Fibroblast of peridontal ligament (primary cell): Measurements from ENCODE around the gene FAM163B.
"Not testable (repeated sequence)": the region's sequence is repeated elsewhere in the genome, so short reads cannot be mapped to it uniquely, and the experiment has no call there.

ENCODE experiments used
- DNase-seq: peaks from one replicate; pipeline ENCODE4 v3.0.0-alpha.2; 2010; ENCODE audit errors: extremely low read depth

The FAM163B gene

DNA sequence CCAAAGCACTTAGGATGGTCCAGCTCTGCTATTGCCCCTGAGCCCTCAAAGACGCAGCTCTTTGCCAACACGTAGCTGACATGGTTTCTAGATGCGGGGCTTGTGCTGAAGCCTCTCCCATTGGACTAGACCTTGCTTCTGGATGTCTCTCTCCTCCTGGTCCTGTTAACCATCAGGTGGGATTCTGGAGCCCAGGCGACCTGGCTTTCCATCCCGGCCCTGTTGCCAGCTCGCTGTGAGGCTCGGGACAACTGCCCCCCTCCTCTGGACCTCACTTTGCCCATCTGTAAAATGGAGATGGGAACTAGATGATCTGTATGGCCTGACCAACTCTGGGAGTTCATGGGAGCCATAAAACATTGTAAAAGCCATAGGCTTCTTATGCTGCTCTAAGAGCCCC, 31.0 kb upstream of the FAM163B start:
- no peak for DNase-seq

DNA sequence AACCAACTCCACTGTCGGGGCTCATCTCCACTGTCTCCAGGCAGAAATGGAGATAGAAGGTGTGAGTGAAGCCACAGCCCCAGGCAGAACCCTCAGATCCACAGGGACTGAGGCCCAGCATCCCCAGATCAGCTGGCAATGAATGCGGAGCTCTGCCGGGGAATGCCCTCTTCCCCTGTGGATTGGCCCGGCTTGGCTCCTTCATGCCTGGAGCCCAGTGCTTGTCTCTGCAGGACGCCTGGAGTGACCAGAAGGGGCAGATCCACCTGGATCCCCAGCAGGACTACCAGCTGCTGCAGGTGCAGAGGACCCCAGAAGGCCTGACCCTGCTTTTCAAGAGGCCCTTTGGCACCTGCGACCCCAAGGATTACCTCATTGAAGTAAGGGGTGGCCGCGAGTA, 30.4 kb upstream of the FAM163B start:
- no peak for DNase-seq

DNA sequence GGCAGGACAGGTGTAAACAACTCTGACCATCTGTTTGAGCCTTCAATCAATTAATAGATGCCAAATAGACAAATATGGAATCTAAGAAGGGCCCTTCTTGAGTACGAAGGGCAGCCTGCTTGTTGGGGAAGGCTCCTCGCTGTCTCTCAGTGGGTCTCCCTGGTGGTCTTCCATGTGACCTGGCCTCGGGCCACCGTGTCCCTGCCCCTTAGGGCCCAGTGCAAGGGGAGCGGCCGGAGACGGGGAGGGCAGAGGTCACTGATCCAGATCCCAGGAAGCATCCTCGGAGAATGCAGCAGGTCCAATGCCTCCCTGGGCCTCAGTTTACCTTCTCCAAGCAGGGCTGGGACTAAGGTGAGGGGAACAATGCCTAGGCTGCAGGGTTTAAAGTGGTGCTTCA, 29.5 kb upstream of the FAM163B start:
- DNase-seq, result no peak

DNA sequence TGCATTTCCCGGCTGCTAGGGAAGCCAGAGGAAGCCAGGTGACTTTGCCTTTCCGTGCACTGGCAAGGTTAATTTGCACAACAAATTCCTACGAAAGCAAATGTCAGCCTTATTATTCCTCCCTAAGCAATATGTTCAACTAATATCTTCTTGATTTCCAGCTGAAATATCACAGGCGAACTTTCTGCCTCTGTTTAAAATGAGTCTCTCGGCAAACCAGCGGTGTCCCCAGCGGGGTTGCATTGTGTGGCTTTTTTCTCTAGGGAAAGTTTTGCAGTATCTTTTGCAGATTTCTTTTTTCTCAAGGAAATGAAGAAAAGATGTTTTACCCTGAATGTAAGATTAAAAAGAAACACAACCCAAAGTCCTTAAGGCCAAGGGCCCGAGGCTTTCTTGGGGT, 28.9 kb upstream of the FAM163B start:
- no peak for DNase-seq

DNA sequence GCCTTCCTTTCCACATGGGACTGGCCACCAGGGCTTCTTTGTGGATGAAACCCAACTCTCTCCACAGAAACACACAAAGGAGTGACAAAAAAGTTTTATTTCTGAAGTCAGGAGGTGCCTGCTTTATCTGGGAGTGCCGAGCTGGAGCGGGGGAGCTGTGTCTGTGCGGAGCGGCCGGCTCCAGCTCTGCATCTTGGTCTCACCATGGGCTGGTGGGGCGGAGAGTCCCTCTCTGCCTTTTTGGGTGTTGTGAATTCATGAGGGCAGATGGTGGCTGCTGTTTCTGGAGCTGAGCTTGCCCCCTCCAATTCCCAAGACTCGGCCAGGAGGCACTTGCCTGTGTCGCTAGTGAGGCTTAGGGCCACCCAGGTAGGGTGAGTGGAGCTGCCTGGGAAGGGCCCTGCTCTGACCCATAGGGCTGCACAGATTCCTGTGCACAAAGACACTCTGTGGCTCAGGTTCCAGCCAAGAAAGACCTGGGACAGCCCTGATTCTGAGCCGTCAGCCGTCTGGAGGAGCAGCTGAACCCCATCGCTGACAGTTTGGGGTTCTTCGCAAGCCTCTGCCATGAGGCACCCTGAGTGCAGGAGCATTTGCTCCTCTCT, 28.4 kb upstream of the FAM163B start:
- no peak for DNase-seq

DNA sequence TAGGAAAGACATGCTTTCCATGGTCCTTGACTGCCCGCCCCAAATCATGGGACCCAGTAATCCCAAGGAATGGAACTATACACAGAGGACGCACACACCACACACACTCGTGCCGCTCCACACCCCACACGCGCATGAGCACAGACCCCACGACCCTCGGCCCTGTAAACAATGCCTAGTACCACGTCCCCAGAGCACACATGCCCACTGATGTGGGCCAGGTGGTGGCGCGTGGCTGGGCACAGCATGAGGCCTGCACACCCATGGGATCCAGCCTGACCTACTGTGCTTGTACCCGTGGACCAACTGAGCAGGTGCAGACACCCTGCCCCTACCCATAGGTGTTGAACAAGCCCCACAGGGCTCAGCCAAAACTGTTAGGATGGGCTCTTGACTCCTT, 27.7 kb upstream of the FAM163B start:
- DNase-seq, result no peak

DNA sequence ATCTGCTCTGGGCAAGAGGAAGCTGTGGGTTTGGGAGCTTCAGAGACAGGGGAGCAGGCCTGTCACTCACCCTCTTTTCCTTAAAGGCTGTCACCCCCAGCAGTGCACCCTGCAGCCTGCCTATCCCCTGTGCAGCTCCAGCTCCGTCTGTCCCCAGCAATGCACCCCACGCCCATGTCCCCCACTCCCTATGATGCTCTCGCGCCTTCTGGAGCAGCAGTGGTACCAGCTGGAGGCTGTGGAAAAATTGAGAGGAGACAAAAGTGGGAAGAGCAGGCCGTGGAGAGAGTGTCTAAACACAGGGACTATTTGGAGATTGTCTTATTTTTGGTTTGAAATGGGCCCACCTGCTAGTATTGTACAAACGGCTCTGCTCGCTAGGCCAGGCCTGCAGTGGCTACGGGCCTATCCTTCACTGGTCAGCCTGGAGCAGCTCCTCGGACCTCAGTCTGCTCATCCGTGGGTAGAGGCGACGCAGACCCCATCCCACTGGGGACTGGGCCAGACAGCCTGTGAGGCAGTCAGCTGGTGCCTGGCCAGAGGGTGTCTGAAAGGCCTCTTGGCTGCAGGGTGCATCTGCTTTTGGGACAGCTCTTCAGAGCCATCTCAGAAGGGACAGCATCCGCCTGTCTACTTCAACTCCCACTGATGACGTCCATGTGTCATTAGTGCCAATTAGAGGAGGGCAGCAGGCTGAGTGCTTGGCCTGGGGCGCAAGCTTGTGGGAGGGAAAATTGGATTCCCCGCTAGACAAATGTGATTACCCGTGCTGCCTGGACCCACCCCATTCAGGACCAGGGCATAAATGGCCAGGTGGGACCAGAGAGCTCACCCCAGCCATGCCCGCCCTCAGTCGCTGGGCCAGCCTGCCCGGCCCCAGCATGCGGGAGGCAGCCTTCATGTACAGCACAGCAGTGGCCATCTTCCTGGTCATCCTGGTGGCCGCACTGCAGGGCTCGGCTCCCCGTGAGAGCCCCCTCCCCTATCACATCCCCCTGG, 26.6 kb upstream of the FAM163B start, which contains the start of gene DBH:
Gene DBH (plus strand): TSS at position 831 of the 999 bp plus-strand sequence. CDS start 9 bp downstream, at position 840.
- DNase-seq, result no peak

DNA sequence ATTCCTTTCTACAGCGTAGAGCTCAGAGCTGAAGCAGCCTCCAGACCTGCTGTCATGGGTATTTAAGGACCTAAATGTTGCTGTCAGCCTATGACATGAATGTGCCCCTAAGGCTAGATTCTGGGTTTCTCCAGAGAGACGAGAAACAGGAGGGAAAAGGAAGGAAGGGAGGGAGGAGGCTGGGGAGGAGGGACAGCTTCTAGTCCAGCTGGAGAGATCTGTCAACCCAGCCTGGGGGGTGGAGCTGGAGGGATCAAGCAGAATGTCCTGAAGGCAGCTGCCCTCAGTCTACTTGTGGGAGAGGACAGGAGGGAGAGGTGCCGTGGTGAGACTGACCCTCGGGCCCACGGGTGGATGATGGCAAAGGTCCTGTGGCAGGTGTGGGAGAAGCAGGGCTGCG, 25.9 kb upstream of the FAM163B start:
- DNase-seq, result no peak

DNA sequence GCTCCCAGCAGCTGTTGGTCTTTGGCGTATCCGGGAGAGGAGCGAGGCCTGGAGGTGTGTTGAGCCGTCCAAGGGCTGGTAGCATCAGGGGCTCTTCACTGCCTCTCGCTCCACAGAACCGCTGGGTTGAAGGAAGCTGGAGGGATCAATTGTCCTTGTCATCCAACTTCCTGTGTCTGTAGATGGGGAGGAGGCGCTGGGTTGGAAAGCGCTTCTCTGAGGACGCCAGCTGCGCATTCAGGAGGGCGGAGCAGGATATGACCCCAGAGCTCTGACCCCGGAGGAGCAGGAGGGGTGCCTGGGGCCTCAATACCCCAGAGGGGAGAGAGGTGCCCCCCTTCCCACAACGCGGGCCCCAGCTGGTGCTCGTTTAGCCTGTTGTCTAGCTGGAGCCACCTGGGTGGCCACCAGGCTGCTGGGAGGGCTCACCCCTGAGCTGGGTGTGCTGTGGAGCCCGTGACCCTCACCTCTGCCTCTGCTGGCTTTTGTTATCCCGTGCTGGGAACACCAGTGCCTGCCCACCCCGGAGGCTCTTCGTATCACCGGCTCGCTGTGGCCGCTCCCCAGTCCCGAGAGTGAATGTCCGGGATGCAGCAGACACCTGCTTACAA, 25.0 kb upstream of the FAM163B start:
- DNase-seq, result no peak

DNA sequence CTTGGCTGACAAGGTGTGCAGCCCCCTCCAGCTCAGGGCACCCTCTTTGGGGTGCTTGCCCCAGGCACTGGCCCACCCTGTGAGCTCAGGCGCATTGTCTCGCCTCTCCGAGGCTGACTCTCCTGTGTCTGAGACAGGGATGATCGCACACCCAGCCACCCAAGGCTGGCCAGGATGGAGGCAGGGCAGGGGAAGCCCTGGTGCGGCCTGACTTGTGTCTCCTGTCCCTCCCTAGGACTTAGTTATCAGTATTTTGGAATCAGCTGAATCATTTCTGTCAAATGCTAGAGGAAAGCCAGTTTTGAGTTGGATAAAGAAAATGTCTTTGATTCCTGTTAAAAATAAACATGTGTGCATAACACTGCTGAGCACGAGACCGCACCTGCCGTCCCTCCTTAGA, 24.5 kb upstream of the FAM163B start:
- DNase-seq, result no peak

DNA sequence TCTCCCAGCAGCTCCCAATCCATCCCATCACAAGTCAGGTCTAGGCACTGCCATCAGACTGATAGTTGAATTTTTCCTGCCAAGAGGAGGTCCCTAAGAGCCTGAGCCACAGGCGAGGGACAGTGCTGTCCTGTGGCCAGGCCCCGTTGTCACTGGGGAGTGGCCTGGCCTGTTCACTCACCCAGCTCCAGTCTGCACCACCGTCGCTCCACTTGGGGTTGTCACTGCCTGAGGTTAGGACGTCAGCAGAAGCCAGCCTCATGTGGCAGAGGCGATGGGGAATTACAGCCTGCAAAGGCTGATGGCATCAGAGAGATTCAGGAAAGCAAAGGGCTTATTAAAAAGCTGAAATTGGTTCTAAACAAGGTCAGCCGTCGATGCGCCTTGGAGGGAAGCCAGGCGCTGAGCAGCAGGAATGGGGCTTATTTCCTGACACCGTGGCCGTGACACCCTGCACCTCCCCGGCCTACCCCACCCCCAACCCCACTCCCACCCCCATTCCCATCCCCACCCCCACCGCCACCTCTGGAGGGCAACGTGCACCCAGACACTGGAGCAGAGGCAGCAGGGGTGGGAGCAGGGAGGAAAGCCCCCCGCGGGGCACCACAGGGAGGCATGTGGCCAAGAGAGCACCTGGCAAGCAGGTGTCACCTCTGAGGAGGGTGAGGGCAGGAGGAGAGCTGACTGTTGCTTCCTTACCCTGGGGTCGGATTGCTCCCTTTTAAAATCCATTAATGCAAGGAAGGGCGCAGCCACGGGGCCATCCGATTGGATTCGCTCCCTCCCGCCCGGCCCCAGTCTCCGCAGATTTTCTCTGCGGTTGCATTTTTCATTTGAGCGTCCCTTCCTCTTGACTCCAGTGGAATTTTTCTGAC, 23.9 kb upstream of the FAM163B start:
- DNase-seq, result no peak

DNA sequence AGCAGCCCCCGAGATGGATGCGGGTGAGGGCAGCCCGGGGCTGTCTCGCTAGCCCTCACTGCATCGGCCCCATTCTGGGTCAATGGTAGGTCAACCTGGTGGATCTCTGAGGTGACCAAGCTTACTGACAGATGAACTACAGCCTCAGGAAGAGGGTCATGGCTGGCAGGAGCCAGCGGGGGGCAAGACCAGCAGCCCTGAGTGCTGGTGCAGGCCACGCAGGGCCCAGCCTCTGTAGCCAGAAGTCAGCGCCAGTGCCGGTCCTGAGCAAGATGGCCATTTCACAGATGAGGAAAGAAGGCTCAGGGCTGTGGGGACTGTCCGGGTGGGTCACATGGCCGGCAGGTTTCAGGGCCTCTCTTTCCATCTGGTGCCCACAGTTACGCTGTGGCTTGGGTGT, 21.9 kb upstream of the FAM163B start:
- DNase-seq, result no peak

DNA sequence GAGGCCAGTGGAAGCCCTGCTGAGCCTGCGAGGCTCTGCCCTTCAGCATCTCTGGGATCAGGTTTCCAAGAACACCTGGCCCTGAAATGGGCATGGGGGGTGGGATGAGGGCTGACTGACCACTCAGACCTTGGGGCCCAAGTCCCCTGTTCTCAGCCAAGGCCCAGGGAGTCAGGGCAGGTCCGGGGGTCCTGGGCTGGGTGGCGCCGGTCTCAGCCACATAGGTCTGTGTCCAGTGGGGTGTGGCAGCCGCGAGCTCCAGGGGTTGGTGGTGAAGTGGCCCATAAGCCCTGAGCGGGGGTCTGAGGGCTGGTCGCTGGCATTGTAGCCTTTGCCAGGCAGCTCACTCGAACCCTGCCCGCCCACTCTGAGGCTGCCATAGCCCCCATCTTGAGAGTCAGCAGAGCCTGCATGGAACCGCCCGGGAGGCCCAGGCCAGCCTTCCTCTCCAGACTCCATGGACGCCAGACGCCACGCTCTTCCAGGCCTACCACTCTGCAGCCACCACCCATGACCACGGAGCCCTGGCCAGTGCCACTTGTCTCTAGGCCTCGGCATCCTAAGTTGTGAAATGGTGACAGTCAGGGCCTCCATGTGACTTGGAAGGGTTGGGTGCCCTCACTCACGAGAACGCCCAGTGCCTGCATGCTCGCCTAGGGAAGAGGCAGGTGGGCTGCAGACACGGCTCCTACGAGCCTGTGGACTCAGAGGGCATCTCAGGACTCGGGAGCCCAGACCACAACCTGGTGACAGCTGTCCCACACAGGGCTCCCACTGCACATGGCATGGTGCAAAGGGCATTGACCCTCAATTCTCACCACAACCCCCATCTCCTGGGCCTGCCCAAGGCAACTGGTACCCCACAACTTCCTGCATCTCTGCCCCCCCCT, 20.3 kb upstream of the FAM163B start:
- DNase-seq, result no peak

DNA sequence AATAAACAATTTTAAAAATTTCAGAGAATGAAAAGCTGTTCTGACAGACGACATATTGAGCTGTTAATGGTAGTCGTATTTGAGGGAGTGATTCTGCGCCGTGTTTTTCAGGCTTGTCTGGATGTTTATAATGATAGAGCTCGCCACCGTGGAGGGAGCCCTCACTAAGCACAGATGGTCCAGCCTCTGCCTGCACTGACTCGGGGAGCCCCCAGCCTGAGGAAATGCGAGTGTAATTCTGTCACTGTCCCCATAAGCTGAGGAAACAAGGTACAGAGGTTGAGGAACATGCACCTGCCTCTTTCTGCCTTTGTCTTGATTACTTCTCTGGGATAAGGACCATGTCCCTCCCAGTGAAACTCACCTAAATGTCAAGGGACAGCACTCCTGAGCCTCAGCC, 19.6 kb upstream of the FAM163B start:
- DNase-seq, result no peak

DNA sequence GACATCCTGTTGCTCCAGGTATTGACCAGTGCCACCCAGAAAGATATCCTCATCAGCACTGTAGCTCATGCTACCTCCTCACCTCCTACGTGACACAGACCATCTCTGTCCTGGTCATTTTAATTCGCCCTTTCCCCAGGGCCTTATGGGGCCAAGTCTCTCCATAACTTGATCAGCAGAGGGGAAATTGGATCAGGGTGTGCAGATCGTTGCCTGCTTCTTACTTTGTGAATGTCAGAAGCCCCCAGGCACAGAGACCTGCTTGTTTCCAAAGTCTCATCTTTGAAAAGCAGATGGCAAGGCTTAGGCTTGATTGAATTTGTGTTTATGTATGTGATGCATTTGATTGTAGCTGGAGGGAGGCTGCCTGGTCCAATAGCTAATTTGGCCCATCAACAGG, 18.2 kb upstream of the FAM163B start:
- DNase-seq, result no peak

DNA sequence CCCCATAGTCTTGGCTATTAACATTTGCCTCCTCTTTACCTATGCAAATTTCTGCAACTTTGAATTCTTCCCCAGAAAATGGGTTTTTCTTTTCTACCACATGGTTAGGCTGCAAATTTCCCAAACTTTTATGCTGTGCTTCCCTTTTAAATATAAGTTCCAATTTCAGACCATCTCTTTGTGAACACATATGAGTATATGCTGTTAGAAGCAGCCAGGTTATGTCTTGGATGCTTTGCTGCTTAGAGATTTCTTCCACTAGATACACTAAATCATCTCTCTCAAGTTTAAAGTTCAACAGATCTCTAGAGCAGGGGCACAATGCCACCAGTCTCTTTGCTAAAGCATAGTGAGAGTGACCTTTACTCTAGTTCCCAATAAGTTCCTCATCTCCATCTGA, 16.8 kb upstream of the FAM163B start:
- not testable (repeated sequence) for DNase-seq

DNA sequence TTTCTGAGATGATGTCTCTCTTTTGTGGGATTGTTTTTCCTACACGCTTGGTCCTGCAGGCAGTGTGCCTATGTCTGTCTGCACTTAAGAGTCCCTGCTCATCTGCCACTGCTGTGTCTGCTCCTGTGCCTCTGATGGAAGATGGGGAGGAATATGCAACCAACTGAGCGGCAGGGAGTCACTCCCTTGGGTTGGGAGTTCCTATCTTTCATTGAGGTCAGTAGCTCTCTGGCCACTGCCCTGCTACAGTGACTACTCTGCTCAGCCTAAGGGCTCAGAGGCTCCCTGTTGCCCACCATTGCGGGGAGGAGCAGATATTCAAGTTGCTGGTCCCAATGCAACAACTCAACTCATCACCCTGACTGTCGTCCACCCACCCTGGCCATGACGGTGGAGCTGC, 13.4 kb upstream of the FAM163B start:
- DNase-seq, result no peak

DNA sequence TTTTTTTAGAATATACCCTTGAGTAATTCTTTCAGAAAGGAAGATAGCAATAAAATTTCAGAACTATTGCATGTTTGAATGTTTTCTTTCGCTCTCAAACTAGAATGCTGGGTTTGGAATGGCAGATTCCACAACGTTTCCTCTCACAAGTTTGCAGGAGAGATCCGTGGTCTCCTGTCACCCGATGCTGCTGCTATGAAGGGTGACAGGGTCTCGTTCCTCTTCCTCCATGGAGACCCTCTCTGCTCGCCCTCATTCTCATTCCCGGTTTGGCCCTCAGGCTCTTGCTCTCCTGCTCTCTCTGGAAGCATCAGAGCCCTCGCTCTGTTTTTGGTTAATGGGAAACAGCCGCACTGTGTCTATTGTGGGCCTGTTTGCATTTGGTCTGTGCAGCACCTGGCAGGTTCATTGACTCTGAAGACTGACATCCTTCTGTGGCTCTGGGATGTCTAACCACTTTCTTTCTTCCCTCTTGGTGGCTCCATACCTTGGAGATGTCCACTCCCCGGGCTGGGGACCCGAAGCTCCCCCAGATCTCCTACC, 12.6 kb upstream of the FAM163B start:
- DNase-seq, result no peak

DNA sequence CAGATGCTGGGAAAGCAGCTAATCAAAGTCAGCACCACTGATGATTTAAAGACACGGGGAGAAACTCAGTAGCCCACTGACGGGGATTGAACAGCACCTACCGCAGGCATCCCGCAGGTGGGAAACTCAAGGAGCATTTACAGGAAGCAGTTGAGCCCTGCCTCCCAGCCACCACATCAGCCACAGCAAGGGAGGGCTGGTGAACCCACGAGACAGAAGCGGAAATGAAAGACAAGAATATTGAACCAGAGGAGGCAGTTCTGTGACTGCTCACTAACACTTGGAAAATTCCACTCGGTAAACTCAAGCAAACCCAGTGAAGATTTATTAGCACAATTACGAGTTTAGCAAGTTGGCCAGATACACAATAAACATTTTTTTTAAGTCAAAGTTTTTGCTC, 10.6 kb upstream of the FAM163B start:
- DNase-seq, result no peak

DNA sequence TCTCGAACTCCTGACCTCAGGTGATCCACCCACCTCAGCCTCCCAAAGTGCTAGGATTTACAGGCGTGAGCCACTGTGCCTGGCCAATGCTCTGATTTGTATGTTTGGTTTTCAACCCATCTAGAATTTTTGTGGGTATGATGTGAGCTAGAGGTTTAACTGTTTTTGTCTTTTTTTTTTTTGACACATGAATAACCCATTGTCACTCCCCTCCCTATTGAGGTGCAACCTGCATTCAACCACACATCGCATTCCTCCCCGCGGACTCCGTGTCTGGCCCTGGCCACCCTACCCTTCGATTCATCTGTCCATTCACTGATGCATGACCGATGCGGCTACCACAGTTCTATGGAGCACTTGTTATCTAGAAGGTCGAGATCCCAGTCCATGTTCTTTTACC, 9.5 kb upstream of the FAM163B start:
- no peak for DNase-seq
